DOHH2 (cell line): ENCODE results near the gene TMEM231.

Experiments used
- CTCF ChIP-seq: fragments of 200-600 bp; sonication (generic); IDR thresholded peaks from one replicate; pipeline ENCODE4 v1.5.1; 2014; ENCODE audit warnings: antibody characterized with exemption, mild to moderate bottlenecking, low read depth, low read length; ENCODE audit not compliant: poor library complexity, severe bottlenecking
- EZH2phosphoT487 ChIP-seq: fragments of 200-600 bp; sonication (generic); IDR thresholded peaks from 2 replicates; pipeline ENCODE4 v1.6.1; 2017; ENCODE audit warnings: borderline replicate concordance, mild to moderate bottlenecking, antibody characterized with exemption, low read length, moderate library complexity, mixed read lengths

GRCh38 chr16:75514296-75514695 lies 41.8 kb downstream of the TMEM231 start:
- TF ChIP-seq CTCF (no peak), EZH2phosphoT487 (no peak)
